GM19467 (cell line): ENCODE results near the gene BMPER.

Experiments
- ATAC-seq: cut with Tn5 transposase; IDR thresholded peaks from one replicate; pipeline ENCODE4 v1.9.1; 2021; ENCODE audit warnings: mild to moderate bottlenecking, moderate library complexity; ENCODE audit not compliant: unreplicated experiment

BMPER gene

GRCh38 chr7:34130558-34131295 is 225.4 kb downstream of the BMPER start:
- no peak for ATAC-seq

- no peak for ATAC-seq
Observed at GRCh38 chr7:34131371-34131770, 226.0 kb downstream of the BMPER start.

- no peak for ATAC-seq
Observed at GRCh38 chr7:34133356-34133982, 228.1 kb downstream of the BMPER start.

- ATAC-seq = no peak
Observed at GRCh38 chr7:34133983-34134782, 228.8 kb downstream of the BMPER start.

- no peak for ATAC-seq
Observed at GRCh38 chr7:34135924-34136323, 230.6 kb downstream of the BMPER start.

- no peak for ATAC-seq
Observed at GRCh38 chr7:34136698-34137097, 231.4 kb downstream of the BMPER start.

- ATAC-seq = no peak
Observed at GRCh38 chr7:34137176-34137575, 231.8 kb downstream of the BMPER start.

- ATAC-seq = no peak
Observed at GRCh38 chr7:34138483-34138882, 233.1 kb downstream of the BMPER start.

- ATAC-seq = no peak
Observed at GRCh38 chr7:34139086-34139485, 233.7 kb downstream of the BMPER start.

- no peak for ATAC-seq
Observed at GRCh38 chr7:34140066-34140465, 234.7 kb downstream of the BMPER start.

- no peak for ATAC-seq
Observed at GRCh38 chr7:34143402-34143801, 238.1 kb downstream of the BMPER start.

GRCh38 chr7:34145603-34146002 is 240.3 kb downstream of the BMPER start:
- no peak for ATAC-seq

GRCh38 chr7:34153656-34154270 is 248.4 kb downstream of the BMPER start:
- no peak for ATAC-seq

- ATAC-seq = no peak
Observed at GRCh38 chr7:34155220-34155908, 250.0 kb downstream of the BMPER start.

- ATAC-seq = no peak
Observed at GRCh38 chr7:34156336-34156735, 251.0 kb downstream of the BMPER start.

- no peak for ATAC-seq
Observed at GRCh38 chr7:34157137-34157536, 251.8 kb downstream of the BMPER start.

- no peak for ATAC-seq
Observed at GRCh38 chr7:34158368-34159153, 253.2 kb downstream of the BMPER start.

- ATAC-seq = no peak
Observed at GRCh38 chr7:34160261-34160752, 255.0 kb downstream of the BMPER start.

- ATAC-seq = no peak
Observed at GRCh38 chr7:34162027-34162565, 256.8 kb downstream of the BMPER start.

- no peak for ATAC-seq
Observed at GRCh38 chr7:34162677-34163076, 257.3 kb downstream of the BMPER start.
